GM21717 (cell line): ENCODE results near the gene IQGAP1.

Source experiments
- ATAC-seq: cut with Tn5 transposase; IDR thresholded peaks from one replicate; pipeline ENCODE4 v1.9.1; 2021; ENCODE audit warnings: mild to moderate bottlenecking, moderate library complexity; ENCODE audit not compliant: unreplicated experiment

Gene IQGAP1

GRCh38 chr15:90436952-90437351 lies 48.9 kb downstream of the IQGAP1 start:
- ATAC-seq, result no peak

GRCh38 chr15:90437516-90437915 lies 49.5 kb downstream of the IQGAP1 start:
- ATAC-seq, result no peak

DNA sequence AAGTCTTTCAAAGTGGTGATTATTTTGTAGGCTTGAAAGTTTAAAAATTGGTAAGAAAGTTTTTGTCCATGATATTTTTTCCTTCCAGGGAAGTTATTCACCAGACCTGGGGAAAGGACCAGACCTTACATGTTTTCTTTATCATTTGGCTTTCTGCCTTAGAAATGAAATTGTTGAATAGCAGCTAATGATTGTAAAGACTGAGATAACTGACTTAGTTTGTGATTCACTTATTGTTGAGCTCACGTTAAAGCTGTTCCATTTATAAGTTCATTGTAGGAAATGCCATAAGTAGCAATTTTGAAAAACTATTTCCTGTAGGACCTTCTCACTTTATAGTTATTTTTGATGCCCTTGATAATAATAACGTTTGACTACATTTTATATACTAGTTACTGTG lies 51.9 kb downstream of the IQGAP1 start:
- no peak for ATAC-seq

- no peak for ATAC-seq
Measured at GRCh38 chr15:90441027-90441426, 53.0 kb downstream of the IQGAP1 start.

- ATAC-seq, result no peak
Measured at GRCh38 chr15:90442423-90442822, 54.4 kb downstream of the IQGAP1 start.

DNA sequence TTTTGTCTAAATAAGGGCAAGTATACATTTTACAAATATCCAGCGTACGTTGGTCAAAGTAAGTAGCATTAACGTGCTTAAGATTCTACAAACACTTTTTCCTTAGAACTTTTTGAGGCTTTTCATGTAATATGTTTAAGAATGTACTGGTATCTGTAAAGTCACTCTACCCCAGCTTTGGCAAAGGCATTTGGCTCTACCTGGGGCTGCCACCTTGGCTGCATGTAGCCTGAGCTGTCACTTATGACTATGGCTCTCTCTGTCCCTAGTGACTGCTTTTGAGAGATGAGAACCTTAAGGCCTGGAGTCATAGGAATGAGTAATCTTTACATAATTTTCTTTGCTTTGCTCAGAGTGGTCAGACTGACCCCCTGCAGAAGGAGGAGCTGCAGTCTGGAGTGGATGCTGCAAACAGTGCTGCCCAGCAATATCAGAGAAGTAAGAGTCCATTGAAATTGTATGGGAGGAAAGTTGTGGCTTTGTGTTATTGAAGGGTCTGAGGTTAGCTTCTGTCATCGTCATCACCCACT lies 61.2 kb downstream of the IQGAP1 start:
- no peak for ATAC-seq

- ATAC-seq, result no peak
Measured at GRCh38 chr15:90451053-90451850, 63.2 kb downstream of the IQGAP1 start.

DNA sequence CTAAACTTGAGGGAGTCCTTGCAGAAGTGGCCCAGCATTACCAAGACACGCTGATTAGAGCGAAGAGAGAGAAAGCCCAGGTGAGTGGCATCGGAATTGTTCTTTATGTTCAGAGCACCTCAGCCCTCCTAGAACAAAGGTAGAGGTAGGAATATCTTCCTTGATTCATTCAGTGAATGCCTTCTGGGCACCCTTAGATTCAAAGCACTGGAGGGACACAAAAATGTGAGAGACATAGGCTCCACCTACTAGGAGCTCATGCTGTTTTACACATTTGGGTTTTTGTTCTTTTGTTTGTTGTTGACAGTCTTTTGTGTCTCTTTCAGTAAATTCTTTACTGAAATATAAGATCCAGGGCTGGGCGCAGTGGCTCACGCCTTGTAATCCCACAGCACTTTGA lies 68.2 kb downstream of the IQGAP1 start:
- no peak for ATAC-seq

GRCh38 chr15:90458061-90458460 lies 70.0 kb downstream of the IQGAP1 start:
- no peak for ATAC-seq

DNA sequence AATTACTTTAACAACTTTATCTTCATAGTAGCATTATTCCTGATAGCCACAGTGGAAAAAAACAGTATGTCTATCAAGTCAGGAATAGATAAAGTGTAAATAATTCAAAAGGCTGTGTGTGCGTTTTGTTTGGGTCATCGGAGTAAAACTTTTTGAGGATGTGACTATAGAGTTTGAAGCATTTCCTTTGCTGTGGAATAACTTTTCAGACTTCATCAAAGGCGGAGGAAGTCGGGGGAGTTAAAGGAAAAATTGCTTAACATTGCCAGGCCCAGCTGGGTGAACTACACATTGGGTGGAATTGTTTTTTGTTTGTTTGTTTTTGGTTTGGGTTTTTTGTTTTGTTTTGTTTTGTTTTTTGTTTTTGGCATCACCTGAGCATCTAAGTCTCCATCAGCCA lies 71.3 kb downstream of the IQGAP1 start:
- no peak for ATAC-seq

GRCh38 chr15:90460142-90460824 lies 72.2 kb downstream of the IQGAP1 start:
- ATAC-seq, result no peak

GRCh38 chr15:90463381-90463780 lies 75.3 kb downstream of the IQGAP1 start:
- ATAC-seq, result no peak

GRCh38 chr15:90465140-90465929 lies 77.3 kb downstream of the IQGAP1 start:
- no peak for ATAC-seq

DNA sequence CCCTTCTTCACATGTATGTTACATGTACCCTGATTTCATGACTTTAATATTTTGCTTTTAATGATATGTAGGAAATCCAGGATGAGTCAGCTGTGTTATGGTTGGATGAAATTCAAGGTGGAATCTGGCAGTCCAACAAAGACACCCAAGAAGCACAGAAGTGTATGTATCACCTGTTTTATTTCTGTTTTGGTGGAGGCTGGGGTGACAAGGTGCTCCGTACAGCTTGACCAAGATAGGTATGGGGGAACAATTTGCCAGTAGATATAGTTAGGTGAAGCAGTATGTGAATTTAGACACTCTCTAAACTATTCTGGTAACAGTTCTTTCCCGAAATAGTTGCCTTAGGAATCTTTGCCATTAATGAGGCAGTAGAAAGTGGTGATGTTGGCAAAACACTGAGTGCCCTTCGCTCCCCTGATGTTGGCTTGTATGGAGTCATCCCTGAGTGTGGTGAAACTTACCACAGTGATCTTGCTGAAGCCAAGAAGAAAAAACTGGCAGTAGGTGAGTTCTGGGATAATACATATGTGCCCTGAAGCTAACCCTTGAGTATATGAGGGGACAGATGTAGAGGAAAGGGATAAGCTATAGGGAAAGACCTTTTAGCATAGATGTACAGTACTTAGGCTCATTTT lies 78.0 kb downstream of the IQGAP1 start:
- no peak for ATAC-seq

DNA sequence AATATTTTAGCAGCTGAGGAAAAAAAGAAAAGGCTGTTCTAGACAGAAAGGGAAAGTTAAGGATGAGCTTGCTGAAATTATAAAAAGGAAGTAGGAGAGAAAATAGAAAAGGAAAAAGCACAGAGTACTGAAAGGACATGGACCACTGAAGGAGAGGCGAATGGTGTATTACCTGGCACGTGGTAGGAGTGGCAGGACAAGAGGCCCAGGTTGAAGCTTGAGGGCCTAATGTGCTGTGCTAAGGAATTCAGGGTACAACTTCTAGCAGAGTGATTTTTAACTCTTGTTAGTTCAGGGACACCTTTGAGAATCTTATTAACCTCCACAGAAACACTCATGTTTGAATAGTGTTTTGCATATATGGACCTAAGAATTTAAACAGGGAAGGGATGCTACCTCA lies 81.7 kb downstream of the IQGAP1 start:
- no peak for ATAC-seq

DNA sequence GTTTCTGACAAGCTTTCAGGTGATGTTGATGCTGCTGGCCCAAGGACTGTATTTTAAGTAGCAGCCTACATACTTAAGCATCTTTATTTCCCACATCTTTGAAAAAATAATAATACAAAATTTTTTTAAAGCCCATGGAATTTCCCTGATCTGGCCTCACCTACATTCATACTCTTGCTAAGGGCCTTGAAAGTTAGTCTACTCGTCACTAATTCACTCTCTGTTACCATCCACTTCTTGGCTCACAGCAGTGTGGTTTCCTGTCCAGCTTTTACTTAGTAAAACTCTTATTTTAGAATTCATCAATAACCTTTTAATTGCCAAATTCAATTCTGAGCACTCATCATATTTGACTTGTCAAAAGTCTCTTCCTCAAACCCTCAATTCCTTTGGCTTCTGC lies 82.4 kb downstream of the IQGAP1 start:
- ATAC-seq, result no peak

DNA sequence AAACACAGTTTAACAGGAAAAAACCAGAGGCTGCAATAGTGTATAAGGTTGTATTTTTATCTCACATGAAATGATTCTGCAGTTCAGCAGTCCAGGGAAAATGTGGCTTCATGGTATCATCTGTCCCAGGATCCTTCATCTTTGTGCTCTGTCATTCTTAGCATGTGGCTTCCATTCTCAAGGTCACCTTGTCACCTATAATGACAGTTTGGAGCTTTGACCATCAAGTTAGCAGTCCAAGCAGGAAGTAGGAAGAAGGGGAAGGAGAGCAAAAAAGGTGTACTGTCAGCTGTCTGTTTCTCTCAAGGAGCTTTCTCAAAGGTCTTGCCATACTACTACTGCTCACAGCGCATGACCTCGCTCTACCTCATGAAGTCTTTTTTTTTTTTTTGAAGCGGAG lies 83.1 kb downstream of the IQGAP1 start:
- no peak for ATAC-seq

- ATAC-seq, result no peak
Measured at GRCh38 chr15:90471769-90472168, 83.7 kb downstream of the IQGAP1 start.

DNA sequence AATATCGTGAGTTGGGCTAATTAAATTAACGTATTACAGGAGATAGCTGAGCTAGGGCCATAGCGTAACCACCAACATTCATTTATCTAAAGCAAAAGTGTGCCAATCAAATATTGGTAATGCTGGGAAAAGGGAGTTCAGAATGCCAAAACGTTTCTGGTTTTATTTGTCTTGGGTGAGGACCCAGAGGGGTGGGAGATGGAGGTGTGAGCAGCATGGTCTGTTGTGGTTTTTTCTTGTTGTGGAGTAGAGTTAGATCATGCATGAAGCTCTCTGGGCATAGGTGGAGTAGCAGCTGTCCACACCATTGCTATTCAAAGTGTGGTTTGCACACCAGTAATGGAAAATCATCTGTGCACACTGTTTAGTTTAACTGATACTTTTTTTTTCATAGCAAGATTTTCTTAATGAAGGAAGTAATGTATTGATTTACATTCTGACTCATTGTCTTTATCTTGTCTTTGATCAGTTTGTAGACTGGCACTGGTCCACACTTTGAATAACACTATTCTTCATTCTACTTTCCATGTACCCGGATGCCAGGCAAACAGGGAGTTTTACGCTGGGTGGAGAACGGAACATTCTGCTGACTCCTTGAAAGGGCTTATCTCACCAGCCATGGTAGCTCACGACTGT lies 90.9 kb downstream of the IQGAP1 start:
- no peak for ATAC-seq

DNA sequence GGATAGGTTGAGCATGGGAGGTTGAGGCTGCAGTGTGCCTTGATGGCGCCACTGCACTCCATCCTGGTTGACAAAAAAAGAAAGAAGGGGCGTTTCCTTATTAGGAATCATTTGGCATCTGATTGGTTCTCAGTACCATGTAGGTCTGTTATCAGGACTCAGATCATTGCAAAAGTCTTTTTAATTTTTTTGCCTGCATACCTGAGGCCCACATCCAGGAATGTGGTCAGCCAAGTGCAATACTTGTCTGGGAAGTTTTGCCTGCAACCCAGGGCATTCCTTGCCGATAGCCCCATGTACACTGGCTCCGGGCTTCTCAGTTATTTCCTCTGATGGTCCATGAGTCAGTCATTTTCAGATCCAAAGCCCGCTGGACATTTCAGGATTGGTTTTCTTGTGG lies 91.6 kb downstream of the IQGAP1 start:
- ATAC-seq, result no peak

DNA sequence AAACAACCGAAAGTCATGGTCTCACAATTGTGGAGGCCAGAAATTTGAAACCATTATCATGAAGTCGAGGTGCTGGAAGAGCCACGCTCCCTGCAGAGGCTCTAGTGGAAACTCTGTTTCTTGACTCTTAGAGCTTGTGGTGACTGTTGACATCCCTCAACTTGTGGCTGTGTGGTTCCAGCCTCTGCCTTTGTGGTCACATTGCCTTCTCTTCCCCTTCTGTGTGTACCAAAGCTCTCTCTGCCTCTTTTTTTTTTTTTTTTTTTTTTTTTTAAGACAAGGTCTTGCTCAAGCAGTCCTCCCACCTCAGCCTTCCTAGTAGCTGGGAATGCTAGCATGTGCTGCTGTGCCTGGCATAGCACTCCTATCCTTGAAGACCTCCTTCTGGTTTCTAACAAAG lies 93.0 kb downstream of the IQGAP1 start:
- no peak for ATAC-seq
